Neural crest cell (in vitro differentiated cells): ENCODE data around the gene PPP1R3C. TPM values are rescaled to one million over a fixed set of nuclear protein-coding genes. Genes with fewer than 3 reads are reported as not detected.

Experiments used
- DNase-seq: peaks from one replicate; pipeline ENCODE4 v3.0.0; 2021; ENCODE audit warnings: low read depth, mixed read lengths, low spot score
- H3K27ac Mint-ChIP-seq: one replicate; pipeline ENCODE4 v1.8.0; 2021; ENCODE audit warnings: mild to moderate bottlenecking, mixed read lengths; ENCODE audit not compliant: unreplicated experiment
- H3K27me3 Mint-ChIP-seq: 2 replicates; pipeline ENCODE4 v1.8.0; 2021; ENCODE audit warnings: low read depth, mild to moderate bottlenecking, mixed read lengths
- H3K36me3 Mint-ChIP-seq: 2 replicates; pipeline ENCODE4 v1.8.0; 2021; ENCODE audit warnings: low read depth, mild to moderate bottlenecking, mixed read lengths
- H3K4me1 Mint-ChIP-seq: 2 replicates; pipeline ENCODE4 v1.8.0; 2021; ENCODE audit warnings: mixed read lengths
- H3K4me3 Mint-ChIP-seq: one replicate; pipeline ENCODE4 v1.8.0; 2021; ENCODE audit warnings: mild to moderate bottlenecking, mixed read lengths
- H3K9me3 Mint-ChIP-seq: 2 replicates; pipeline ENCODE4 v1.8.0; 2021; ENCODE audit warnings: mixed read lengths
- total RNA-seq: library from RNA; stranded (reverse); gene quantifications from 2 replicates; pipeline ENCODE4 v1.2.1, GENCODE V29; 2021
- TF ChIP-seq, protein P1 (sequence below): fragments of 200-600 bp; sonication (generic); conservative IDR thresholded peaks from 2 replicates; pipeline ENCODE4 v1.5.0; 2021; ENCODE audit warnings: antibody characterized with exemption, mild to moderate bottlenecking

PPP1R3C gene
- total RNA-seq, 1 donor from 2014 or later, result 3.6 TPM

DNA sequence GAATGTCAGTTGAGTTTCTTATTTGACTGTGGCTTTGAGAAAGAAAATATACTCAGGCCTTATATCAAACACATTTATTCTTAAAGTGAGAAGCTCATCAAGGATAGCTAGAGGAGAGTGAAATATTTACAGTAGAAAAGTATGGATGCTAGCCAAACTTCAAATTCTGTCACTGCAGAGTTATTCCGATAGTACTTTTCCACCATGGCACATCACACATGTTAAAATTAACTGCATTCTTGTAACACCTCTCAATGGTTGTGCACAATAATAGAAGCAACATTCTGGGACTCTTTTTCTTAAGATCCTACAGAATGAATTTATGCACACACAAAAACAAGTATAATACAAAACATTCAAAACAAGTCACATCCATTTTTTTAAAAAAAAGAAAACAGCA is 4.5 kb downstream of the PPP1R3C start:
- Mint-ChIP-seq H3K9me3 (peaks cover 9% of the 10 kb centered on the region), H3K27ac (no peak overlapping the region), H3K27me3 (peaks cover 2% of the 10 kb centered on the region), H3K4me3 (no peak overlapping the region), H3K4me1 (peaks cover 11% of the 10 kb centered on the region), H3K36me3 (peaks cover 27% of the 10 kb centered on the region)
- TF ChIP-seq, protein P1, sequence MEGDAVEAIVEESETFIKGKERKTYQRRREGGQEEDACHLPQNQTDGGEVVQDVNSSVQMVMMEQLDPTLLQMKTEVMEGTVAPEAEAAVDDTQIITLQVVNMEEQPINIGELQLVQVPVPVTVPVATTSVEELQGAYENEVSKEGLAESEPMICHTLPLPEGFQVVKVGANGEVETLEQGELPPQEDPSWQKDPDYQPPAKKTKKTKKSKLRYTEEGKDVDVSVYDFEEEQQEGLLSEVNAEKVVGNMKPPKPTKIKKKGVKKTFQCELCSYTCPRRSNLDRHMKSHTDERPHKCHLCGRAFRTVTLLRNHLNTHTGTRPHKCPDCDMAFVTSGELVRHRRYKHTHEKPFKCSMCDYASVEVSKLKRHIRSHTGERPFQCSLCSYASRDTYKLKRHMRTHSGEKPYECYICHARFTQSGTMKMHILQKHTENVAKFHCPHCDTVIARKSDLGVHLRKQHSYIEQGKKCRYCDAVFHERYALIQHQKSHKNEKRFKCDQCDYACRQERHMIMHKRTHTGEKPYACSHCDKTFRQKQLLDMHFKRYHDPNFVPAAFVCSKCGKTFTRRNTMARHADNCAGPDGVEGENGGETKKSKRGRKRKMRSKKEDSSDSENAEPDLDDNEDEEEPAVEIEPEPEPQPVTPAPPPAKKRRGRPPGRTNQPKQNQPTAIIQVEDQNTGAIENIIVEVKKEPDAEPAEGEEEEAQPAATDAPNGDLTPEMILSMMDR, result no peak
- no peak for DNase-seq

DNA sequence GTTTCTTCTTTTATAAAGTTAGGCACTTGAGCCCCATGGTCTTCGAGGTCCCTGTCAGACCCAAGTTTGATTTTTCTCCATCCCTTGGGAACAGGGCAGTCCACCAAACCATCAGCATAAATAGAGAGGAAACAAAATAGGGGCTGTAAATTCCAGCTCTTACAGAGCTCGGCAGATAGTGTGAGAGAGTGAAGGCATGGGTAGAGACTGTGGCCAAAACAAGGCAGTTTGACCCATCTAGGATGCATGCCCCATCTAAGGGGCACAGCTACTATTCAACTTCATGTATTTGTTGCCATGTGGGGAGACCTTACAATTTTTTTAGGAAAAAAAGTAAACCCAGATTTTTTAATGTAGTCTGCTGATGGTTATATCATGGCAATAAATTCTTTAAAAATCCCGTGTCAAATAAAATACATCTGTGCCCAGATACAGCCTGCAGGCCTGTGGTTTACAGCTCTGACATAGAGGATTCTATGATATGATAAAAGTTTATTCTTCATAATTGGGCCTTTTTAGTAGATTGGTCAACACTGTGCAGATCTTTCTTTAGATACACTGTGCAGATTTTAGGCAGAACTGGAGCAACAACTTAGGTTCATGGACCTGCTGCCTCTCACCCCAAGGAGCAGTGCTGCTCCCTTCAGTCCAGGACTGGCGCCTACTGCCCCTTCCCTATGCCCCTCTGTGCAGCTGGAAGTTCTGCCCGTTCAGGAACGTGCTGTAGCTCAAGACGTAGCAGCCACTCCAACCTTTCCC is 5.3 kb downstream of the PPP1R3C start:
- peaks cover 27% of the 10 kb centered on the region for H3K36me3 Mint-ChIP-seq
- peaks cover 14% of the 10 kb centered on the region for H3K9me3 Mint-ChIP-seq
- DNase-seq, result no peak
- no peak overlapping the region for H3K27ac Mint-ChIP-seq
- no peaks in the 10 kb centered on the region for H3K27me3 Mint-ChIP-seq
- TF ChIP-seq, protein P1, result no peak
- H3K4me1 Mint-ChIP-seq, result peaks cover 6% of the 10 kb centered on the region
- no peak overlapping the region for H3K4me3 Mint-ChIP-seq

DNA sequence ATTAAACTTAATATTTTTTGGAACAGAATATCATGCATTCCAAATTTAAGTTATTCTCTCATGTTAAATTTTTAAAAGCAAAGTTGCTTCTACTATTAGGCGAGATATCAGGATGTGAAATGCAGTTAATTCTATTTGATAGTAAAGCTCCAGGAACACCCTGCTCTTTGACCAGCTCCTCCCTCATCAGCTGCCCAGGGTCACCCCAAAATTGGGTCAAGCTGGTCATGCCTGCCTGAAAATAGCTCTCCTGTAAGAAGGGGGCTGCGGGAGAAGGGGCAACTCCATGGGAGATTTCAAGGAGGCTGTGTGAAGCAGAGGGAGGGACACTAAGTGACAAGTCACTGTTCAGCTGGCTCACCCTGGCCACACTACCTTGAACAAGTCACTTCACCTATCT is 5.9 kb downstream of the PPP1R3C start:
- peaks cover 2% of the 10 kb centered on the region for H3K4me1 Mint-ChIP-seq
- peaks cover 14% of the 10 kb centered on the region for H3K9me3 Mint-ChIP-seq
- no peak overlapping the region for H3K4me3 Mint-ChIP-seq
- peaks cover 27% of the 10 kb centered on the region for H3K36me3 Mint-ChIP-seq
- DNase-seq, result no peak
- TF ChIP-seq, protein P1, result no peak
- no peaks in the 10 kb centered on the region for H3K27me3 Mint-ChIP-seq
- no peak overlapping the region for H3K27ac Mint-ChIP-seq

DNA sequence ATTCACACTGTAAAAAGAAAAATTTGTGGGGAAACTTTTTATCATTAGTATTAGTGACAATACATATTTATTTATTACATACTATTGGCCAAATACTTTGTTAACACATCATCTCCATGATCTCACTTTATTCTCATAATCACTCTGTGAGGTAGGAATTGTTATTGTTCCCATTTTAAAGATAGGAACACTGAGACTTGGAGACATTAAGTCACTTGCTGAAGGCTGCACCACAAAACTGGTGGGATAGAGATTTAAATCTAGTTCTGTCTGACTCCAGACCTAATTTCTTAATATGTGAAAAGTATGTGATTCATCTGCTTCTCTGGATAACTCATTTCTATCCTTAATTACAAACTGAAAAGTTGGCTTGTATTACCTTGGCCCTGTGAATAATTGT is 8.2 kb downstream of the PPP1R3C start:
- Mint-ChIP-seq H3K9me3 (peaks cover 14% of the 10 kb centered on the region), H3K4me3 (no peak overlapping the region), H3K27ac (no peak overlapping the region), H3K4me1 (no peaks in the 10 kb centered on the region), H3K27me3 (no peaks in the 10 kb centered on the region), H3K36me3 (peaks cover 16% of the 10 kb centered on the region)
- TF ChIP-seq, protein P1, result no peak
- DNase-seq, result no peak

DNA sequence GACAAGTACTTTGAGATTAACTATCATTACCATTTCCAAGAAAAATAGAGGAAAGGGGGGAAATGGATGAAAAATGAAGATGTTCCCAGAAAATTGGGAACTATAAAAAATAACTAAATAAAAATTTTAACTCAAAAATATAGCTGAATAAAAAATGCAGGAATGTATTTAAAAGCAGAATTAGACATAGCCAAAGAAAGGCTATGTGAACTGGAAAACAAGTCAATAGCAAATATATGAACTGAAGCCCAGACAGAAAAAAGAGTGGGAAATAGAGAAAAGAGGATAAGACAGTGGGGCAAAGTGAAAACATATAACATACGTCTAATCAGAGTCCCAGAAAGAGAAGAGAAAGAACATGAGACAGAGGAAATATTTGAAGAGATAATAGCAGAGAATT is 10.3 kb downstream of the PPP1R3C start:
- Mint-ChIP-seq H3K9me3 (peaks cover 14% of the 10 kb centered on the region), H3K36me3 (peaks cover 12% of the 10 kb centered on the region), H3K27me3 (no peaks in the 10 kb centered on the region), H3K27ac (no peak overlapping the region), H3K4me1 (no peaks in the 10 kb centered on the region), H3K4me3 (no peak overlapping the region)
- TF ChIP-seq, protein P1, result no peak
- DNase-seq, result no peak
